ENCODE results near the gene ANK3. TPM values are rescaled to one million over a fixed set of nuclear protein-coding genes. Genes with fewer than 3 reads are reported as not detected.
A peak's percentile ranks its signal among the peaks of the same experiment; 100 is the strongest.

ANK3 gene
- total RNA-seq, 6 experiments from 2014 or later, result not detected

DNA sequence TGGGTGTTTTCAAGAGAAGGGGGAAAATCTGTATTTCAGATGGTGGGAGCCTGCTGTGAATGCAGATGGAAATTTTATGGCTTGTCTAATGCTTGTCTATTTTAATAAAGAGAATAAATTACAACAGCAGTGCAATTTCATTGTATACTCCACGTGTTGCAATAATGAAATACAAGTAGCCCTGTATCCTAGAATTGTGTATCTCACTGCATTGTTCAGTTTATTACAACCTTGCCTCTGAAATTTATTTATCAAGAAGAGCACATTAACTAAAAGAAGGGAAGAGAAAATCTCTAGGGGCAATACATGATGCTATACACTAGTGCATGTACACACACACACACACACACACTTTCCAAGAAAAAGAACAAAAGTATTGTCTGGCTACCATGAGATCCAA lies 21.8 kb downstream of the ANK3 start:
- Mint-ChIP-seq H3K36me3 (ENCODE audit: low read depth) (no peaks in the 10 kb centered on the region), H3K27me3 (ENCODE audit: insufficient read depth) (no peaks in the 10 kb centered on the region), H3K27ac (no peak overlapping the region), H3K9me3 (no peaks in the 10 kb centered on the region), H3K4me1 (ENCODE audit: low read depth) (peaks cover 18% of the 10 kb centered on the region), H3K4me3 (no peak overlapping the region)
- TF ChIP-seq, protein P1, sequence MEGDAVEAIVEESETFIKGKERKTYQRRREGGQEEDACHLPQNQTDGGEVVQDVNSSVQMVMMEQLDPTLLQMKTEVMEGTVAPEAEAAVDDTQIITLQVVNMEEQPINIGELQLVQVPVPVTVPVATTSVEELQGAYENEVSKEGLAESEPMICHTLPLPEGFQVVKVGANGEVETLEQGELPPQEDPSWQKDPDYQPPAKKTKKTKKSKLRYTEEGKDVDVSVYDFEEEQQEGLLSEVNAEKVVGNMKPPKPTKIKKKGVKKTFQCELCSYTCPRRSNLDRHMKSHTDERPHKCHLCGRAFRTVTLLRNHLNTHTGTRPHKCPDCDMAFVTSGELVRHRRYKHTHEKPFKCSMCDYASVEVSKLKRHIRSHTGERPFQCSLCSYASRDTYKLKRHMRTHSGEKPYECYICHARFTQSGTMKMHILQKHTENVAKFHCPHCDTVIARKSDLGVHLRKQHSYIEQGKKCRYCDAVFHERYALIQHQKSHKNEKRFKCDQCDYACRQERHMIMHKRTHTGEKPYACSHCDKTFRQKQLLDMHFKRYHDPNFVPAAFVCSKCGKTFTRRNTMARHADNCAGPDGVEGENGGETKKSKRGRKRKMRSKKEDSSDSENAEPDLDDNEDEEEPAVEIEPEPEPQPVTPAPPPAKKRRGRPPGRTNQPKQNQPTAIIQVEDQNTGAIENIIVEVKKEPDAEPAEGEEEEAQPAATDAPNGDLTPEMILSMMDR (IDR thresholded peaks at IDR 0.05), result no peak
- DNase-seq, result no peak

DNA sequence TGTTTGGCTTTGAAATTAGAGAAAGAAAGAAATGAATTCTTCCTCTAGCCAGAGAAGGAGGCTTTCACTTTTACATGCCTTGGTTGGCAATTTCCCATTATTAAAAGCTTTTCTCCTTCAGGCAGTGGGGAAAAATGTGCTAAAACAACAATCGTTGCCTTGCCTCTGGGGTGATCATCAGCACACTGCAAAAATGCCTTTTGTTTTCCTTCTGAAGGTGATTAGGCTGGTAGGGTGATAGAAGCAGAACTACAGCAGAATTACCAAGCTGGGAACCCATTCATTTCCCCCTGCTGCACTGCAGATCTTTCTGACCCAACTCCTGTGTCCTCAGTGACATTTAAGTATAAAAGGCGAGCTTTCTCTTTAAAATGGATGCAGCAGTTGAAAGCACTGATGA lies 22.2 kb downstream of the ANK3 start:
- peak overlapping the region; percentile 59 for H3K4me3 Mint-ChIP-seq
- peaks cover 18% of the 10 kb centered on the region for H3K4me1 Mint-ChIP-seq (ENCODE audit: low read depth)
- H3K36me3 Mint-ChIP-seq (ENCODE audit: low read depth), result no peaks in the 10 kb centered on the region
- DNase-seq, result peak; percentile 31
- no peaks in the 10 kb centered on the region for H3K9me3 Mint-ChIP-seq
- TF ChIP-seq, protein P1 (IDR thresholded peaks at IDR 0.05), result no peak
- no peak overlapping the region for H3K27ac Mint-ChIP-seq
- 0 out of 2 replicates have a peak, but pooled peaks cover 1% of the 10 kb centered on the region for H3K27me3 Mint-ChIP-seq (ENCODE audit: insufficient read depth)

DNA sequence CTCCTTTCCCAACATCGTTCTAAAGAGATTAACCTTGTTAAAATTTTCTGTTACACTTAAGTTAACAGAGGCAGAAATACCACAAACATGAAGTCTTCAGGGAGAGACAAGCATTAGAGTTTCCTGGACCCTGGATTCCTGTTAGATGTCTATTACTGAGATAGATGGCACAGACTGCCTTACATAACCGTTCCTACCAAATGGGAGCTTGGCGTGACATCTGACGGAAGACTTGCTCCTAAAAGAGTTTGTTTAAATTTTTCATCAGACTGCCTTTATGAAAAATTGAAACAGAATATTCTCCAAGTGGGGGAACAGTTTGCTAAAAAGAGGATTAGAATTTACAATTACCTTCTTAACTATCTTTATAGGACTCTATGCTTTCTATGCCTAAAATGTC lies 22.7 kb downstream of the ANK3 start:
- DNase-seq, result no peak
- no peak overlapping the region for H3K27ac Mint-ChIP-seq
- H3K9me3 Mint-ChIP-seq, result no peaks in the 10 kb centered on the region
- H3K36me3 Mint-ChIP-seq (ENCODE audit: low read depth), result no peaks in the 10 kb centered on the region
- TF ChIP-seq, protein P1 (IDR thresholded peaks at IDR 0.05), result no peak
- 0 out of 2 replicates have a peak, but pooled peaks cover 2% of the 10 kb centered on the region for H3K27me3 Mint-ChIP-seq (ENCODE audit: insufficient read depth)
- peaks cover 18% of the 10 kb centered on the region for H3K4me1 Mint-ChIP-seq (ENCODE audit: low read depth)
- peak overlapping the region; percentile 59; the same call in 1 of the 2 replicates for H3K4me3 Mint-ChIP-seq

DNA sequence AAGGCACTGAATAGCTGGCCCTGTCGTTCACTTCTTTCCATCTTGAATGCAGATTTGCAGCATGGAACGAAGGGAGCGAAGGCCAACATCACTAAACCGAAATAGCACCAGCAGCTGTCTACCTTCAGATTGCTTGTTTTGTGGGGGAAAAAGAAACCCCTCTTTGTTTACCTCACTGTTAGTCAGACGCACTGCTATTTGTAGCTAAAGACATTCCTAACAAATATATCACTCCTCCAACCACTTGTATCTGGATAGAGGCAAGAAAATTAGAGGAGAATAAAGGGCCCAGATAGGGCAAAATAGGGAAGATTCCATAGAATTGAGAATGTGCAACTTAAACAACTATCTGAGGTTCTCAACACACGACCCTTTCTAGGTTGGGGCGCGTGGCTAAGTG lies 26.5 kb downstream of the ANK3 start:
- TF ChIP-seq, protein P1 (IDR thresholded peaks at IDR 0.05), result no peak
- H3K27ac Mint-ChIP-seq, result no peak overlapping the region
- DNase-seq, result no peak
- peaks cover 3% of the 10 kb centered on the region; the same call in 1 of the 2 replicates for H3K27me3 Mint-ChIP-seq (ENCODE audit: insufficient read depth)
- H3K4me3 Mint-ChIP-seq, result no peak overlapping the region
- H3K36me3 Mint-ChIP-seq (ENCODE audit: low read depth), result no peaks in the 10 kb centered on the region
- peaks cover 18% of the 10 kb centered on the region for H3K4me1 Mint-ChIP-seq (ENCODE audit: low read depth)
- H3K9me3 Mint-ChIP-seq, result no peaks in the 10 kb centered on the region

DNA sequence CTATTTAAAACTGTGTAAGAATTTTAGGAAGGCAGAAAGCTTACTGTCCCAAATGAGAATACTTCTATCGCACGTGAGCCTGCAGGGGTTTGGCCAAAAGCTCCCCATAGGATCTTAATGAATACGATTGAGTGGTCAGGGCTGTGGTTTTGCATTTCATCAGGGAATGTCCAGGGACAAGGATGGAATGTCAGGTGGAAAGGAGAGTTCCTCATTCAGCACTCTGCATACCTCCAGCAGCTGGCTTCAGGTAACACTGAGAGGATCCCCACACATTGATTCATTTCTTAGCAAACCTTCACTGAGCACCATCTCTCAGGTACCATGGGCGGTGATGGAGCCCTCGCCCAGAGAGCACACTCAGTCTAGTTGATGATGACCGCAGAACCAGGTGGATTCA lies 27.2 kb downstream of the ANK3 start:
- Mint-ChIP-seq H3K27me3 (ENCODE audit: insufficient read depth) (peaks cover 3% of the 10 kb centered on the region; the same call in 1 of the 2 replicates), H3K4me1 (ENCODE audit: low read depth) (peaks cover 14% of the 10 kb centered on the region), H3K36me3 (ENCODE audit: low read depth) (no peaks in the 10 kb centered on the region), H3K4me3 (no peak overlapping the region), H3K27ac (no peak overlapping the region), H3K9me3 (no peaks in the 10 kb centered on the region)
- DNase-seq, result no peak
- TF ChIP-seq, protein P1 (IDR thresholded peaks at IDR 0.05), result no peak

DNA sequence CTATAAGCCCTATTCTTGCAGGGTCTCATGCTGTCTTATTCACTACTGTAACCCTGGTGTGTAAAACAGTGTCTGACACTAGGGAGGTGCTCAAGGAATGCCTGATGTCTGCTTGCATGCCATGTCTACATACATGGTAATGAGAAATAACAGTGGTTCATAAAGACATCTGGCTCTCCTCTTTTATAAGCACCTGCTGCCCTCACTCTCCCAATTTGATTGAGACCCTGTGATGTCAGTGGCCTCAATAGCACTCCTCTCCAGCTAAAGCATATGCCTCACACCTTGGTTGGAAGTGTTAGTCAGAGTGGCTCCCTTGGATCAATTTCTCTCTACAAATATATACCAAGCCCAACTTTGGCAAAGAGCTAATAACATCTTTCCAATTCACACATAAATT lies 30.6 kb downstream of the ANK3 start:
- peaks cover 3% of the 10 kb centered on the region for H3K27me3 Mint-ChIP-seq (ENCODE audit: insufficient read depth)
- H3K4me3 Mint-ChIP-seq, result no peak overlapping the region
- TF ChIP-seq, protein P1 (IDR thresholded peaks at IDR 0.05), result no peak
- DNase-seq, result no peak
- no peak overlapping the region for H3K27ac Mint-ChIP-seq
- H3K36me3 Mint-ChIP-seq (ENCODE audit: low read depth), result no peaks in the 10 kb centered on the region
- no peaks in the 10 kb centered on the region for H3K9me3 Mint-ChIP-seq
- H3K4me1 Mint-ChIP-seq (ENCODE audit: low read depth), result peaks cover 8% of the 10 kb centered on the region; the same call in 1 of the 2 replicates
